Stimulated activated CD4-positive, alpha-beta T cell treated with anti-CD3 and anti-CD28 coated beads, Interleukin-1b, Interleukin-23, amount 100 ng/mL, for 24 hours (primary cell): ENCODE data around the gene NNT.
"Not testable (repeated sequence)": the region's sequence is repeated elsewhere in the genome, so short reads cannot be mapped to it uniquely, and the experiment has no call there.

ENCODE experiments used
- DNase-seq, 4 experiments: peaks; one replicate each; pipeline ENCODE4 v3.0.0-alpha.2; 2020; ENCODE audit warnings: low read depth in 4 of 4, low spot score in 1 of 4

NNT gene

GRCh38 chr5:43663916-43664315, 60.9 kb downstream of the NNT start:
- no peak for DNase-seq

- no peak for DNase-seq
These were observed 61.6 kb downstream of the NNT start for GRCh38 chr5:43664501-43665040.

GRCh38 chr5:43665749-43666148, 62.8 kb downstream of the NNT start:
- DNase-seq: not testable (repeated sequence)

GRCh38 chr5:43666728-43667127, 63.7 kb downstream of the NNT start:
- not testable (repeated sequence) for DNase-seq

GRCh38 chr5:43667379-43667778, 64.4 kb downstream of the NNT start:
- DNase-seq: not testable (repeated sequence)

- no peak for DNase-seq
These were observed 71.6 kb downstream of the NNT start for GRCh38 chr5:43674536-43674935.

GRCh38 chr5:43675357-43675756, 72.4 kb downstream of the NNT start:
- DNase-seq: no peak

GRCh38 chr5:43676083-43676840, 73.3 kb downstream of the NNT start:
- DNase-seq: no peak

- DNase-seq: no peak
These were observed 74.3 kb downstream of the NNT start for GRCh38 chr5:43677253-43677652.

GRCh38 chr5:43679214-43679613, 76.2 kb downstream of the NNT start:
- no peak for DNase-seq

- no peak for DNase-seq
These were observed 77.3 kb downstream of the NNT start for GRCh38 chr5:43680286-43680685.

GRCh38 chr5:43683884-43684471, 81.0 kb downstream of the NNT start:
- DNase-seq: no peak

GRCh38 chr5:43685252-43685950, 82.4 kb downstream of the NNT start:
- DNase-seq: no peak

- no peak for DNase-seq
These were observed 84.3 kb downstream of the NNT start for GRCh38 chr5:43687275-43687674.

- DNase-seq: no peak
These were observed 88.3 kb downstream of the NNT start for GRCh38 chr5:43691275-43691674.

GRCh38 chr5:43691893-43692292, 88.9 kb downstream of the NNT start:
- no peak for DNase-seq

GRCh38 chr5:43693411-43693810, 90.4 kb downstream of the NNT start:
- no peak for DNase-seq

GRCh38 chr5:43694027-43694426, 91.0 kb downstream of the NNT start:
- no peak for DNase-seq

GRCh38 chr5:43696444-43696843, 93.5 kb downstream of the NNT start:
- DNase-seq: not testable (repeated sequence)

- no peak for DNase-seq
These were observed 96.9 kb downstream of the NNT start for GRCh38 chr5:43699910-43700309.

GRCh38 chr5:43700601-43701000, 97.6 kb downstream of the NNT start:
- DNase-seq: no peak

GRCh38 chr5:43701227-43701626, 98.2 kb downstream of the NNT start:
- DNase-seq: no peak
